Stimulated activated CD4-positive, alpha-beta T cell treated with anti-CD3 and anti-CD28 coated beads, TNF-alpha, amount 100 ng/mL, for 4 hours (primary cell): ENCODE results near the gene ZEB1.
"Not testable (repeated sequence)": the region's sequence is repeated elsewhere in the genome, so short reads cannot be mapped to it uniquely, and the experiment has no call there.

Experiments used
- DNase-seq, 3 experiments: peaks; one replicate each; pipeline ENCODE4 v3.0.0-alpha.2; 2020; ENCODE audit warnings: low read depth in 3 of 3

The ZEB1 gene

GRCh38 chr10:31507427-31507826 lies 188.4 kb downstream of the ZEB1 start:
- DNase-seq, result no peak

- no peak for DNase-seq
Measured at GRCh38 chr10:31508234-31508633, 189.2 kb downstream of the ZEB1 start.

GRCh38 chr10:31508882-31509281 lies 189.9 kb downstream of the ZEB1 start:
- no peak for DNase-seq

- DNase-seq, result no peak
Measured at GRCh38 chr10:31509989-31510388, 191.0 kb downstream of the ZEB1 start.

GRCh38 chr10:31515116-31515515 lies 196.1 kb downstream of the ZEB1 start:
- DNase-seq, result no peak

GRCh38 chr10:31515819-31516402 lies 196.9 kb downstream of the ZEB1 start:
- no peak for DNase-seq

GRCh38 chr10:31520986-31521831 lies 202.2 kb downstream of the ZEB1 start:
- no peak for DNase-seq

- DNase-seq, result no peak
Measured at GRCh38 chr10:31522820-31523219, 203.8 kb downstream of the ZEB1 start.

- DNase-seq, result no peak
Measured at GRCh38 chr10:31524460-31524859, 205.4 kb downstream of the ZEB1 start.

- DNase-seq, result no peak
Measured at GRCh38 chr10:31526178-31526577, 207.2 kb downstream of the ZEB1 start.

GRCh38 chr10:31526681-31527080 lies 207.7 kb downstream of the ZEB1 start:
- no peak for DNase-seq

GRCh38 chr10:31528831-31529230 lies 209.8 kb downstream of the ZEB1 start:
- DNase-seq, result no peak

- no peak for DNase-seq
Measured at GRCh38 chr10:31536302-31536701, 217.3 kb downstream of the ZEB1 start.

GRCh38 chr10:31549896-31550295 lies 230.9 kb downstream of the ZEB1 start:
- no peak for DNase-seq

- no peak for DNase-seq
Measured at GRCh38 chr10:31554556-31554955, 235.5 kb downstream of the ZEB1 start.

- DNase-seq, result no peak
Measured at GRCh38 chr10:31557854-31558253, 238.8 kb downstream of the ZEB1 start.

- not testable (repeated sequence) for DNase-seq
Measured at GRCh38 chr10:31568252-31568861, 249.3 kb downstream of the ZEB1 start.

GRCh38 chr10:31574577-31574976 lies 255.6 kb downstream of the ZEB1 start:
- no peak for DNase-seq

GRCh38 chr10:31578181-31578852 lies 259.3 kb downstream of the ZEB1 start:
- no peak for DNase-seq

GRCh38 chr10:31578951-31579350 lies 259.9 kb downstream of the ZEB1 start:
- DNase-seq, result no peak
